Astrocyte of the hippocampus (primary cell): Measurements from ENCODE around the gene NAT9.

ENCODE experiments used
- DNase-seq: peaks from one replicate; pipeline ENCODE4 v3.0.0; 2011; ENCODE audit warnings: low read depth, low spot score

NAT9 gene

GRCh38 chr17:74776044-74776962, at the start of gene NAT9:
TSS of gene NAT9 (minus strand) at chr17:74776345. CDS start at chr17:74775698, 647 bp downstream.
- DNase-seq: peak; percentile 99

- DNase-seq: no peak
Measured at GRCh38 chr17:74824961-74825627, 48.9 kb upstream of the NAT9 start.

GRCh38 chr17:74822939-74823367, 46.8 kb upstream of the NAT9 start:
- no peak for DNase-seq

GRCh38 chr17:74822335-74822938, 46.3 kb upstream of the NAT9 start:
- no peak for DNase-seq

- DNase-seq: no peak
Measured at GRCh38 chr17:74821655-74822334, 45.6 kb upstream of the NAT9 start.

GRCh38 chr17:74819801-74820436, 43.8 kb upstream of the NAT9 start:
- no peak for DNase-seq

GRCh38 chr17:74818291-74818938, 42.3 kb upstream of the NAT9 start:
- no peak for DNase-seq

- no peak for DNase-seq
Measured at GRCh38 chr17:74816905-74817620, 40.9 kb upstream of the NAT9 start.

- no peak for DNase-seq
Measured at GRCh38 chr17:74815550-74816370, 39.6 kb upstream of the NAT9 start.

- DNase-seq: no peak
Measured at GRCh38 chr17:74815067-74815466, 38.9 kb upstream of the NAT9 start.

- no peak for DNase-seq
Measured at GRCh38 chr17:74814453-74814852, 38.3 kb upstream of the NAT9 start.

GRCh38 chr17:74812109-74813009, 36.2 kb upstream of the NAT9 start:
- DNase-seq: no peak

GRCh38 chr17:74810699-74811485, 34.7 kb upstream of the NAT9 start:
- no peak for DNase-seq

- DNase-seq: no peak
Measured at GRCh38 chr17:74808714-74809430, 32.7 kb upstream of the NAT9 start.

GRCh38 chr17:74807925-74808324, 31.8 kb upstream of the NAT9 start:
- peak; percentile 56 for DNase-seq

GRCh38 chr17:74807441-74807840, 31.3 kb upstream of the NAT9 start:
- DNase-seq: peak; percentile 17

GRCh38 chr17:74806334-74806733, 30.2 kb upstream of the NAT9 start:
- no peak for DNase-seq
